Nephron (organoid): ENCODE data around the gene TXK.

Source experiments
- H3K27ac Mint-ChIP-seq, 3 experiments: 2 replicates each; pipeline ENCODE4 v1.8.0; 2020; ENCODE audit warnings: mixed read lengths in 3 of 3, mild to moderate bottlenecking in 2 of 3, moderate library complexity in 1 of 3
- H3K27me3 Mint-ChIP-seq: 2 replicates; pipeline ENCODE4 v1.8.0; 2021; ENCODE audit warnings: low read depth, mild to moderate bottlenecking, moderate library complexity, mixed read lengths
- H3K36me3 Mint-ChIP-seq: 2 replicates; pipeline ENCODE4 v1.8.0; 2020; ENCODE audit warnings: low read depth, mixed read lengths
- H3K4me1 Mint-ChIP-seq: 2 replicates; pipeline ENCODE4 v1.8.0; 2020; ENCODE audit warnings: mixed read lengths
- H3K4me3 Mint-ChIP-seq, 3 experiments: 2 replicates each; pipeline ENCODE4 v1.8.0; 2020; ENCODE audit warnings: mild to moderate bottlenecking in 3 of 3, mixed read lengths in 3 of 3, moderate library complexity in 2 of 3
- H3K9me3 Mint-ChIP-seq: 2 replicates; pipeline ENCODE4 v1.8.0; 2020; ENCODE audit warnings: mixed read lengths
- CTCF ChIP-seq, 3 experiments: fragments of 200-600 bp; sonication (generic); IDR thresholded peaks; one replicate each; pipeline ENCODE4 v1.5.0; 2021; ENCODE audit warnings: antibody characterized with exemption in 3 of 3; ENCODE audit not compliant: unreplicated experiment in 3 of 3

The TXK gene

GRCh38 chr4:48044298-48044697 lies 89.8 kb downstream of the TXK start:
- H3K36me3 Mint-ChIP-seq, result no peaks in the 10 kb centered on the region

GRCh38 chr4:48043504-48043903 lies 90.5 kb downstream of the TXK start:
- H3K4me3 Mint-ChIP-seq, result no peak overlapping the region
- H3K27me3 Mint-ChIP-seq, result peaks cover 5% of the 10 kb centered on the region
- no peaks in the 10 kb centered on the region for H3K36me3 Mint-ChIP-seq
- no peak for TF ChIP-seq CTCF (IDR thresholded peaks at IDR 0.05; ENCODE audit: unreplicated experiment in 3 of 3)
- H3K4me1 Mint-ChIP-seq, result no peaks in the 10 kb centered on the region
- H3K27ac Mint-ChIP-seq, result peak overlapping the region; percentile 50 to 81 (median 72)
- no peaks in the 10 kb centered on the region for H3K9me3 Mint-ChIP-seq

More at GRCh38 chr4:48044298-48044697, 89.8 kb downstream of the TXK start:
- no peak for TF ChIP-seq CTCF (IDR thresholded peaks at IDR 0.05; ENCODE audit: unreplicated experiment in 3 of 3)
- H3K9me3 Mint-ChIP-seq, result no peaks in the 10 kb centered on the region
- H3K4me1 Mint-ChIP-seq, result no peaks in the 10 kb centered on the region
- H3K27ac Mint-ChIP-seq, result no peak overlapping the region
- peaks cover 5% of the 10 kb centered on the region for H3K27me3 Mint-ChIP-seq
- no peak overlapping the region for H3K4me3 Mint-ChIP-seq

DNA sequence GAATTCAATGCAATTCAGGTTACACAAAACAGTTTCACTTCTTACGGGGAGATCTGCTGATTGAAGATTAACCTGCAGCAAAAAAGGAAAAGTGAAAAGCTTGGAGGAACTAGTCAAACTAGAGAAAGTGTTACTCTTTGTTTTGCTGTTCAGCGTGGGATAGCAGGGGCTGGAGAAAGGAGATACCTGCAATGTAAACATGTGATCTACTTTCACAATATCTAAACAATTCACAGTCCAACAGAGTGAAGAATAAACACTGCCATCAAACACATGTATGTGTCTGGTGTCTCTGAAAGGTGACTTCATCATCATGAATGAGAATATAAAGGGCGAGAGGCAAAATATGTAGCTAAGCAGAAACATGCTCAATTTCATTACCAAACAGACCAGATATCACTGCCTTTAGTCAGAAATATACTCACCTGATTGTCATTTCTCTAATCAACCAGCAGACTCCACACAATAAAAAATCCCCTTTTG lies 91.0 kb downstream of the TXK start:
- peak overlapping the region; percentile 50 to 81 (median 72) for H3K27ac Mint-ChIP-seq
- H3K27me3 Mint-ChIP-seq, result peaks cover 5% of the 10 kb centered on the region
- H3K9me3 Mint-ChIP-seq, result no peaks in the 10 kb centered on the region
- H3K36me3 Mint-ChIP-seq, result no peaks in the 10 kb centered on the region
- no peak for TF ChIP-seq CTCF (IDR thresholded peaks at IDR 0.05; ENCODE audit: unreplicated experiment in 3 of 3)
- no peak overlapping the region for H3K4me3 Mint-ChIP-seq
- no peaks in the 10 kb centered on the region for H3K4me1 Mint-ChIP-seq

DNA sequence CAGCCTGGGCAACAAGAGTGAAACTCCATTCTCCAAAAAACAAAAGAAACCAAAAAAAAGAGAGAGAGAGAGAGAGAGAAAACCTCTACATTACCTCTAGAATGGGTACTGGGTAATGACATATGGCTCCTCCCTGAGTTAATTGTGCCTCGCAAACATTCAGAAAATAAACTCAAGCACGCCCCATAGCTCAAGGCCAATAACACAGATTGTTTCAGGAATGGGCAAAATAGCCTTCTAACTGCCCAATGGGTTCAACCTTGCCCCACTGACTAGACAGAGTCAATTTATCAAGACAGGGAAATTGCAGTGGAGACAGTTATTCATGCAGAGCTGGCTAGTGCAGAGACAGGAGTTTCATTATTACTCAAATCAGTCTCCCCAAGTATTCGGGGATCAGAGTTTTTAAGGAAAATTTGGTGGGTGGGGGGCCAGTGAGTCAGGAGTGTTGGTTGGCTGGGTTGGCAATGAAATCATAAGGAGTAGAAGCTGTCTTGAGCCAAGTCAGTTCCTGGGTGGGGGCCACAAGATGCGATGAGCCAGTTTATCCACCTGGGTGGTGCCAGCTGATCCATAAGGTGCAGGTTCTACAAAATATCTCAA lies 92.4 kb downstream of the TXK start:
- H3K36me3 Mint-ChIP-seq, result no peaks in the 10 kb centered on the region
- H3K4me3 Mint-ChIP-seq, result no peak overlapping the region
- H3K4me1 Mint-ChIP-seq, result no peaks in the 10 kb centered on the region
- no peak for TF ChIP-seq CTCF (IDR thresholded peaks at IDR 0.05; ENCODE audit: unreplicated experiment in 3 of 3)
- no peaks in the 10 kb centered on the region for H3K9me3 Mint-ChIP-seq
- H3K27me3 Mint-ChIP-seq, result no peaks in the 10 kb centered on the region
- H3K27ac Mint-ChIP-seq, result peak overlapping the region in 1 of 3 experiments; percentile 49

GRCh38 chr4:48039561-48039960 lies 94.5 kb downstream of the TXK start:
- H3K36me3 Mint-ChIP-seq, result no peaks in the 10 kb centered on the region
- no peak overlapping the region for H3K27ac Mint-ChIP-seq
- no peak for TF ChIP-seq CTCF (IDR thresholded peaks at IDR 0.05; ENCODE audit: unreplicated experiment in 3 of 3)
- H3K9me3 Mint-ChIP-seq, result no peaks in the 10 kb centered on the region
- no peaks in the 10 kb centered on the region for H3K27me3 Mint-ChIP-seq
- H3K4me3 Mint-ChIP-seq, result no peak overlapping the region
- no peaks in the 10 kb centered on the region for H3K4me1 Mint-ChIP-seq

DNA sequence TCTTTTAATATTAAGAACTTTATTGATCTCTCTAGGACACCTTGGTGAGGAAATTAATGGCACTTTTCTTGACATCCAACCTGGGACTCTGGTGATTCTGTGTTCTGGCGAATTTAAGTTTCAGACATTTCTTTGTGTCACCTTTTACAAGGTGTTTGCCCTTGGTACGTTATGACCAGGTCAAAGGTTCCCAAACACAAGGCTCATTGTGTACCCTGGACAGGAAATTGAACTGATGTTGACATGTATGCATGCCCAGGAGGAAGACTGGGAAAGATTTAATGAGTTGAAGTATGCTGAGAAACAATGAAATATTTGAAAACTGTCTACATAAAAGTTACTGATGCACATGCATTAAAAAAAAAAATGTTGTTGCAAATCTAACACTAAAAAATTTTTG lies 95.4 kb downstream of the TXK start:
- no peaks in the 10 kb centered on the region for H3K9me3 Mint-ChIP-seq
- no peak overlapping the region for H3K4me3 Mint-ChIP-seq
- no peak for TF ChIP-seq CTCF (IDR thresholded peaks at IDR 0.05; ENCODE audit: unreplicated experiment in 3 of 3)
- no peaks in the 10 kb centered on the region for H3K27me3 Mint-ChIP-seq
- H3K27ac Mint-ChIP-seq, result no peak overlapping the region
- H3K36me3 Mint-ChIP-seq, result no peaks in the 10 kb centered on the region
- no peaks in the 10 kb centered on the region for H3K4me1 Mint-ChIP-seq
